Heart left ventricle (tissue), 16 donors: ENCODE results near the gene TOB1. TPM values are rescaled to one million over a fixed set of nuclear protein-coding genes. Genes with fewer than 3 reads are reported as not detected.

Source experiments
- ATAC-seq, 4 donors: fragments of 200-7000 bp; cut with Tn5 transposase; one replicate each; pipeline ENCODE4 v1.9.1; 2020 to 2022; ENCODE audit warnings: moderate library complexity in 4 of 4, mild to moderate bottlenecking in 3 of 4, moderate number of reproducible peaks in 1 of 4
- DNase-seq, 5 donors: peaks; one replicate each; pipeline ENCODE4 v3.0.0-alpha.2; 2020
- H3K27ac ChIP-seq, 12 donors: fragments of 200-600 bp; sonication (generic) in 4 of 12; one replicate each; pipeline versions ENCODE4 v1.5.0 to v1.8.0; 2016 to 2022; ENCODE audit warnings: mild to moderate bottlenecking in 2 of 12
- H3K27me3 ChIP-seq, 9 donors: fragments of 200-600 bp; sonication (generic) in 2 of 9; one replicate each; pipeline versions ENCODE4 v1.5.1 to v1.8.0; 2016 to 2022; ENCODE audit warnings: mild to moderate bottlenecking in 3 of 9
- H3K36me3 ChIP-seq, 9 donors: fragments of 200-600 bp; sonication (generic) in 2 of 9; one replicate each; pipeline versions ENCODE4 v1.5.0 to v1.8.0; 2018 to 2022; ENCODE audit warnings: mild to moderate bottlenecking in 2 of 9
- H3K4me1 ChIP-seq, 12 donors: fragments of 200-600 bp; sonication (generic) in 4 of 12; one replicate each; pipeline versions ENCODE4 v1.5.0 to v1.8.0; 2016 to 2022; ENCODE audit warnings: mild to moderate bottlenecking in 3 of 12
- H3K4me3 ChIP-seq, 12 donors: fragments of 200-600 bp; sonication (generic) in 4 of 12; one replicate each; pipeline versions ENCODE4 v1.5.0 to v1.8.0; 2017 to 2022; ENCODE audit warnings: mild to moderate bottlenecking in 9 of 12, moderate library complexity in 4 of 12
- H3K9me3 ChIP-seq, 12 donors: fragments of 200-600 bp; sonication (generic) in 4 of 12; one replicate each; pipeline versions ENCODE4 v1.5.0 to v1.8.0; 2016 to 2022; ENCODE audit warnings: mild to moderate bottlenecking in 1 of 12
- POLR2A ChIP-seq, 2 donors: fragments of 450-650 bp; IDR thresholded peaks; one replicate each; pipeline ENCODE4 v1.6.1; 2017; ENCODE audit warnings: antibody characterized with exemption in 2 of 2, mild to moderate bottlenecking in 2 of 2, moderate library complexity in 2 of 2
- WGBS, 4 donors: extraction: QIAGEN DNeasy Blood & Tissue Kit in 2 of 4; methylation state at CpG; one replicate each; pipeline versions ENCODE4 v1.1.5 to v1.1.7; 2013 to 2018; 5-methylcytosine and 5-hydroxymethylcytosine counted together
- intact Hi-C, 10 donors: fragments of 100-400 bp; cut with DNase I; formaldehyde crosslinking; loops; one replicate each; pipeline versions ENCODE4 v1.11.1 to v1.14.2; 2022
- polyA plus RNA-seq, 2 donors: library from polyadenylated mRNA; stranded (reverse); fragments of 200-250 nt; gene quantifications; one replicate each; pipeline ENCODE4 v1.2.3, GENCODE V29; 2013
- total RNA-seq, 9 donors: library from RNA; depleted of rRNA in 2 of 9; stranded (reverse); fragments of >200 nt in 2 of 9; fragmentation: NEBNext Ultra II Directional in 3 of 9; extraction: Animal tissue kit (Norgen Biotek cat#: 25700) in 3 of 9; gene quantifications; one replicate each; pipeline versions ENCODE4 v1.1.0 to v1.2.4, GENCODE V29; 2016 to 2023
- TF ChIP-seq, protein P1 (sequence below), 12 donors: fragments of 200-600 bp; sonication (generic) in 4 of 12; IDR thresholded peaks; one replicate each; pipeline versions ENCODE4 v1.5.0 to v1.8.0; 2018 to 2022; ENCODE audit warnings: antibody characterized with exemption in 12 of 12, mild to moderate bottlenecking in 5 of 12
- donor health status: ischemic (EF 13 %, LVEDD 7.1; RV severe dilation, severe dysfunction).
- donor health status: healthy with polysubstance abuse.
- donor health status: DM: no; HTN: yes; CAD: no.
- donor health status: DM: no; HTN: no; CAD: no.
- donor health status: ischemic (EF 25% LVEDD 6.9; RV normal size, moderate dysfunction).
- donor health status: ischemic (EF 25% LVEDD 5.7; RV mildly dilated, moderate dysfunction).
- donor health status: healthy.
- donor health status: DM: yes; HTN: yes; CAD: no.
- donor health status: ischemic (EF 35%, LVEDD 5.7; RV mildly dilated, moderate dysfunction).
- donor health status: nonischemic (EF 11% LVEDD 7.7; RV severe dilation, severe dysfunction).
- donor health status: DM: yes; HTN: yes; CAD: no.
- donor health status: PGD.
- donor health status: ischemic (EF 29% LVEDD 5.4; RV normal size, mild dysfunction).
- donor health status: nonischemic (EF 23%, LVEDD 6.1; RV moderate dilation, normal function).

The TOB1 gene
- total and polyA plus RNA-seq, 11 donors = 22.2 to 136 (median 68.1) TPM

DNA sequence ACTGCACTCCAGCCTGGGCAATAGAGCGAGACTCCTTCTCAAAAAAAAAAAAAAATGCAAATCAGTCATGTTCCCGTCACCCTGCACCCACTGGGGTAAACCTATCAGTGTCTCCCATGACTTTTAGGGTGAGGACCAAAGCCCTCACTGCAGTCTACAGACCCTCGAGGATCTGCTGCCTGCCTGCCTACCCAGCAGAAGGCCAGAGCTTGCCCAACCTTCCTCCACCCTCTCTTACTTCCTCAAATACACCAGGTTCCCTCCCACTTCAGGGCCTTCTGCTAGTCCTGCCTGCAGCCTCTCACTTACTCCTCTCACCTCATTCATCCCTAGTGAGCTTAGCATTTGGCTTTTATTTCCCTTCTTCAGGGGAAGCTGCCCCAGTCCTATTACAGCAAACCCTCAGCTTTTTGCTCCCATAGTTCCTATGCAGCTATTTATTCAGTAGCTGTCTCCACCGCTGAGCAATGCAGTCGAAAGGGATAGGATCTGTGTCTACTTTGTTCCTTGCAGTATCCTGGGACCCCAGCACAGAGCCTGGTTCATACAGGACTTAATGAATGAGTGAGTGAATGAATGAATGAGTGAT, 17.8 kb upstream of the TOB1 start:
- Histone ChIP-seq H3K4me1 (peaks cover 0 to 13% (median 6%) of the 10 kb centered on the region in 12 donors), H3K27me3 (no peaks in the 10 kb centered on the region), H3K4me3 (no peak overlapping the region), H3K9me3 (peaks cover 0 to 12% (median 0%) of the 10 kb centered on the region in 12 donors), H3K27ac (peak overlapping the region in 1 of 12 donors; percentile 11), H3K36me3 (no peaks in the 10 kb centered on the region)
- WGBS, 4 donors = 71 to 78% (median 74%) methylated on average over 5 of the region's 5 CpGs
- DNase-seq = no peak
- peak; percentile 25 to 78 (median 52) for ATAC-seq
- intact Hi-C loops = no loop called here
- TF ChIP-seq, protein P1, sequence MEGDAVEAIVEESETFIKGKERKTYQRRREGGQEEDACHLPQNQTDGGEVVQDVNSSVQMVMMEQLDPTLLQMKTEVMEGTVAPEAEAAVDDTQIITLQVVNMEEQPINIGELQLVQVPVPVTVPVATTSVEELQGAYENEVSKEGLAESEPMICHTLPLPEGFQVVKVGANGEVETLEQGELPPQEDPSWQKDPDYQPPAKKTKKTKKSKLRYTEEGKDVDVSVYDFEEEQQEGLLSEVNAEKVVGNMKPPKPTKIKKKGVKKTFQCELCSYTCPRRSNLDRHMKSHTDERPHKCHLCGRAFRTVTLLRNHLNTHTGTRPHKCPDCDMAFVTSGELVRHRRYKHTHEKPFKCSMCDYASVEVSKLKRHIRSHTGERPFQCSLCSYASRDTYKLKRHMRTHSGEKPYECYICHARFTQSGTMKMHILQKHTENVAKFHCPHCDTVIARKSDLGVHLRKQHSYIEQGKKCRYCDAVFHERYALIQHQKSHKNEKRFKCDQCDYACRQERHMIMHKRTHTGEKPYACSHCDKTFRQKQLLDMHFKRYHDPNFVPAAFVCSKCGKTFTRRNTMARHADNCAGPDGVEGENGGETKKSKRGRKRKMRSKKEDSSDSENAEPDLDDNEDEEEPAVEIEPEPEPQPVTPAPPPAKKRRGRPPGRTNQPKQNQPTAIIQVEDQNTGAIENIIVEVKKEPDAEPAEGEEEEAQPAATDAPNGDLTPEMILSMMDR (IDR thresholded peaks at IDR 0.05) = no peak
- TF ChIP-seq POLR2A (IDR thresholded peaks at IDR 0.05) = no peak

DNA sequence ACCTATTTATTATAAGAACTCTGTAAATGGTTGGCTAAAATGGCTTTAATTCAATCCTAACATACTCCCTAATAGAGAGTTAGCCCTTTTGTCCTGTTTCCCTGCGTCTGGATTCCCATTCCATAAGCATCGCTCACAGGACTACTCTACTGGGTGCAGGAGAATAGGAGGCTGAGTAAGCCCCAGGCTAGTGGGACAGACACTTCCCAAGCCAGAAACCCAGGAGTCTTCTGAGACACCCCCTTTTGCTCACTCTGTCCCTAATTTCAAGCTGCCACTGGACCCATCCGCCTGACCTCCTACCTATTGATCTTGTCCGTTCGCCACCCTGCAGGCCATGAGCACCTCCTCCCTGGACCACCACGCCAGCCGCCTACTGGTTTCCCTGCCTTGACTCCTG, 16.7 kb upstream of the TOB1 start:
- Histone ChIP-seq H3K36me3 (no peaks in the 10 kb centered on the region), H3K27ac (no peak overlapping the region), H3K4me3 (no peak overlapping the region), H3K9me3 (peaks cover 0 to 12% (median 0%) of the 10 kb centered on the region in 12 donors), H3K27me3 (no peaks in the 10 kb centered on the region), H3K4me1 (peaks cover 0 to 13% (median 6%) of the 10 kb centered on the region in 12 donors)
- intact Hi-C loops = no loop called here
- TF ChIP-seq POLR2A (IDR thresholded peaks at IDR 0.05) = no peak
- TF ChIP-seq, protein P1 (IDR thresholded peaks at IDR 0.05) = no peak
- 93 to 98% (median 96%) methylated on average over 7 of the region's 7 CpGs for WGBS, 4 donors
- DNase-seq (no peak), ATAC-seq (no peak)

DNA sequence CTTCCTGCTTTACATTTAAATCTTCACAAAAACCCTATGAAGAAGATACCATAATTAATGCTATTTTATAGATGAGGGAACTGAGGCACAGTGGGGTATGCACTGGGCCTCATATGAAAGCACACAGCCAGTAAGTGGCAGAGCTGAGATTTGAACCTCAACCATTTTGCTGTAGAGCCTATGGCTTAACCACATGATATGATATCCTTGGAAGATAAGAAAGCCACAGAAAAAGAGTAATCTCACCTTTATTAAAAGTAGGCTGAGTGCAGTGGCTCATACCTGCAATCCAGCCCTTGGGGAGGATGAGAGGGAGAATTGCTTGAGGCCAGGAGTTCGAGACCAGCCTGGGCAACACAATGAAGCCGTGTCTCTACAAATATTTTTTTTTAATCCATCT, 15.0 kb upstream of the TOB1 start:
- H3K36me3 ChIP-seq = no peaks in the 10 kb centered on the region
- TF ChIP-seq, protein P1 (IDR thresholded peaks at IDR 0.05) = no peak
- TF ChIP-seq POLR2A (IDR thresholded peaks at IDR 0.05) = no peak
- H3K27me3 ChIP-seq = no peaks in the 10 kb centered on the region
- peaks cover 0 to 12% (median 0%) of the 10 kb centered on the region in 12 donors for H3K9me3 ChIP-seq
- DNase-seq (no peak), ATAC-seq (no peak)
- intact Hi-C loops = no loop called here
- H3K27ac ChIP-seq = no peak overlapping the region
- 94 to 98% (median 95%) methylated on average over 2 of the region's 2 CpGs for WGBS, 4 donors
- no peak overlapping the region for H3K4me3 ChIP-seq
- H3K4me1 ChIP-seq = peaks cover 0 to 13% (median 6%) of the 10 kb centered on the region in 12 donors

DNA sequence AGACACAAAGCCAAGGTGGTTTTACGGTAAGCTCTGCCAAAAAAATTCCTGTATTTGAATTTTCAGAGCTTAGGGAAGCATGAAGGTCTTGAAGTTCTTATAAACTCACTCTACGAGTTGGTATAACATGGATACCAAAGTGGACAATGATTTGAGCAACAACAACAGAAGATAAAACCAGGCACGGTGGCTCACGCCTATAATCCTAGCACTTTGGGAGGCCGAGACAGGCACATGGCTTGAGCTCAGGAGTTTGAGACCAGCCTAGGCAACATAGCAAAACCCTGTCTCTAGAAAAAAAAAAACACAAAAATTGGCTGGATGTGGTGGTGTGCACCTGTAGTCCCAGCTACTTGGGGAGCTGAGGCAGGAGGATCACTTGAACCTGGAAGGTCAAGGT, 12.9 kb upstream of the TOB1 start:
- Histone ChIP-seq H3K9me3 (peaks cover 0 to 12% (median 0%) of the 10 kb centered on the region in 12 donors), H3K36me3 (no peaks in the 10 kb centered on the region), H3K4me1 (peaks cover 0 to 4% (median 0%) of the 10 kb centered on the region in 12 donors), H3K27me3 (no peaks in the 10 kb centered on the region), H3K4me3 (no peak overlapping the region), H3K27ac (no peak overlapping the region)
- whole genome bisulfite sequencing, 4 donors = 93 to 97% (median 96%) methylated on average over 5 of the region's 5 CpGs
- intact Hi-C loops = no loop called here
- ATAC-seq (no peak), DNase-seq (no peak)
- TF ChIP-seq, protein P1 (IDR thresholded peaks at IDR 0.05) = no peak
- no peak for TF ChIP-seq POLR2A (IDR thresholded peaks at IDR 0.05)
